ENCODE results near the gene MAEA.

DNA sequence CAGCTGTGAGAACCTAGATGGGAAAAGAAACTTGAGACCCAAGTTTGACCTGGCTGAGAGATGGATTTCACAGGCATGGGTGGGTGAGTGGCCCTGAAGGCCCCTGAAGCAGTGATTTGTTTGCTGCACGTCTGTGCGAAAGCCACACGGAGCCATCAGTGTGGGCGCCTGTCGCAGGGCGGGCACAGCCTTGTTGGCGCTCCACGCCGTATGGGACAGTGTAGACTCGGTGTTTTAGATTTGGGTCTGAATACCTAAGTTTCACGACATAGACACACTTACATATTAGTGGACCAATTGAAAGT is 35.4 kb downstream of the MAEA start:
- TF ChIP-seq ESRRG (CRISPR knock-in tag; IDR thresholded peaks at IDR 0.05) (no peak), TSHZ2 (CRISPR knock-in tag; IDR thresholded peaks at IDR 0.05) (no peak), ISL1 (CRISPR knock-in tag; IDR thresholded peaks at IDR 0.05) (no peak), ZFP30 (CRISPR knock-in tag; IDR thresholded peaks at IDR 0.05) (no peak), SNAI2 (CRISPR knock-in tag; IDR thresholded peaks at IDR 0.05) (no peak)
- TF ChIP-seq, protein P1, sequence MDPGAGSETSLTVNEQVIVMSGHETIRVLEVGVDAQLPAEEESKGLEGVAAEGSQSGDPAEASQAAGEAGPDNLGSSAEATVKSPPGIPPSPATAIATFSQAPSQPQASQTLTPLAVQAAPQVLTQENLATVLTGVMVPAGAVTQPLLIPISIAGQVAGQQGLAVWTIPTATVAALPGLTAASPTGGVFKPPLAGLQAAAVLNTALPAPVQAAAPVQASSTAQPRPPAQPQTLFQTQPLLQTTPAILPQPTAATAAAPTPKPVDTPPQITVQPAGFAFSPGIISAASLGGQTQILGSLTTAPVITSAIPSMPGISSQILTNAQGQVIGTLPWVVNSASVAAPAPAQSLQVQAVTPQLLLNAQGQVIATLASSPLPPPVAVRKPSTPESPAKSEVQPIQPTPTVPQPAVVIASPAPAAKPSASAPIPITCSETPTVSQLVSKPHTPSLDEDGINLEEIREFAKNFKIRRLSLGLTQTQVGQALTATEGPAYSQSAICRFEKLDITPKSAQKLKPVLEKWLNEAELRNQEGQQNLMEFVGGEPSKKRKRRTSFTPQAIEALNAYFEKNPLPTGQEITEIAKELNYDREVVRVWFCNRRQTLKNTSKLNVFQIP (CRISPR knock-in tag; IDR thresholded peaks at IDR 0.05; ENCODE audit: borderline replicate concordance, low read depth), result no peak

Measured in SK-N-SH treated with all-trans-retinoic acid at 6 μM for 48 hours (cell line).